HEK293 (cell line): Measurements from ENCODE around the gene DHRS7B.

Experiments used
- CTCF ChIA-PET: fragments of 350-600 bp; formaldehyde crosslinking; extraction: SDS; loops from one replicate; lab custom pipeline; 2021; ENCODE audit warnings: antibody characterized with exemption; lab: Yijun Ruan, JAX
- POLR2A ChIA-PET: fragments of 300-600 bp; formaldehyde crosslinking; extraction: SDS; loops from one replicate; lab custom pipeline; 2020; ENCODE audit warnings: antibody characterized with exemption, inconsistent platforms; lab: Yijun Ruan, JAX
- H3K27ac ChIP-seq: fragments of 200-500 bp; sonication (Bioruptor generic); 2 replicates; pipeline ENCODE4 v1.5.1; 2014; ENCODE audit warnings: low read depth, low read length, control low read depth, inconsistent platforms; ENCODE audit errors: extremely low read depth
- H3K36me3 ChIP-seq, 2 experiments: fragments of 200-500 bp in 1 of 2; sonication (Bioruptor generic) in 1 of 2; 1 replicate in 1 of 2; 2 replicates in 1 of 2; pipeline ENCODE4 v1.5.1; 2014 to 2017; ENCODE audit warnings: inconsistent platforms in 2 of 2, low read length in 2 of 2; ENCODE audit not compliant: control insufficient read depth in 2 of 2, insufficient read depth in 1 of 2
- H3K4me1 ChIP-seq: fragments of 200-500 bp; sonication (Bioruptor generic); 2 replicates; pipeline ENCODE4 v1.5.1; 2014; ENCODE audit warnings: mild to moderate bottlenecking, low read length, inconsistent platforms; ENCODE audit not compliant: control insufficient read depth, insufficient read depth
- H3K4me3 ChIP-seq: 2 replicates; pipeline ENCODE4 v1.5.1; 2011; ENCODE audit warnings: low read depth, mild to moderate bottlenecking, control low read depth, low read length, moderate library complexity
- H3K9me3 ChIP-seq: fragments of 200-500 bp; sonication (Bioruptor generic); 2 replicates; pipeline ENCODE4 v1.5.1; 2014; ENCODE audit warnings: low read depth, low read length, inconsistent platforms; ENCODE audit not compliant: control insufficient read depth, insufficient read depth
- BCL11A ChIP-seq: fragments of 450-650 bp; formaldehyde crosslinking; IDR thresholded peaks from 2 replicates; pipeline ENCODE4 v1.5.1; 2016; ENCODE audit warnings: low read depth, missing biosample characterization, missing genetic modification characterization
- KLF8 ChIP-seq: fragments of 450-650 bp; formaldehyde crosslinking; IDR thresholded peaks from 2 replicates; pipeline ENCODE4 v1.5.1; 2016; ENCODE audit warnings: missing biosample characterization, missing genetic modification characterization
- KLF9 ChIP-seq: fragments of 450-650 bp; formaldehyde crosslinking; IDR thresholded peaks from 2 replicates; pipeline ENCODE4 v1.5.1; 2016; ENCODE audit warnings: missing biosample characterization, missing genetic modification characterization, low read depth
- MYNN ChIP-seq: fragments of 450-650 bp; formaldehyde crosslinking; IDR thresholded peaks from 2 replicates; pipeline ENCODE4 v1.5.1; 2016; ENCODE audit warnings: missing biosample characterization, missing genetic modification characterization, borderline replicate concordance
- OVOL3 ChIP-seq: fragments of 450-650 bp; formaldehyde crosslinking; IDR thresholded peaks from 2 replicates; pipeline ENCODE4 v1.5.1; 2016; ENCODE audit warnings: missing biosample characterization, missing genetic modification characterization
- PRDM4 ChIP-seq: fragments of 450-650 bp; formaldehyde crosslinking; IDR thresholded peaks from 2 replicates; pipeline ENCODE4 v1.5.1; 2017; ENCODE audit warnings: missing biosample characterization, missing genetic modification characterization
- RBAK ChIP-seq: fragments of 450-650 bp; formaldehyde crosslinking; IDR thresholded peaks from 2 replicates; pipeline ENCODE4 v1.5.1; 2016; ENCODE audit warnings: missing biosample characterization, missing genetic modification characterization
- SP3 ChIP-seq: fragments of 450-650 bp; formaldehyde crosslinking; IDR thresholded peaks from 2 replicates; pipeline ENCODE4 v1.5.1; 2016; ENCODE audit warnings: missing biosample characterization, missing genetic modification characterization
- ZBTB10 ChIP-seq: fragments of 450-650 bp; formaldehyde crosslinking; IDR thresholded peaks from 2 replicates; pipeline ENCODE4 v1.5.1; 2016; ENCODE audit warnings: missing biosample characterization, missing genetic modification characterization
- ZBTB20 ChIP-seq: fragments of 450-650 bp; formaldehyde crosslinking; IDR thresholded peaks from 2 replicates; pipeline ENCODE4 v1.5.1; 2016; ENCODE audit warnings: missing biosample characterization, missing genetic modification characterization
- ZNF16 ChIP-seq: fragments of 450-650 bp; formaldehyde crosslinking; IDR thresholded peaks from 2 replicates; pipeline ENCODE4 v1.5.1; 2016; ENCODE audit warnings: low read depth, missing biosample characterization, missing genetic modification characterization
- ZNF292 ChIP-seq: fragments of 450-650 bp; formaldehyde crosslinking; IDR thresholded peaks from 2 replicates; pipeline ENCODE4 v1.5.1; 2016; ENCODE audit warnings: low read depth, missing biosample characterization, missing genetic modification characterization, borderline replicate concordance
- ZNF366 ChIP-seq: fragments of 450-650 bp; formaldehyde crosslinking; conservative IDR thresholded peaks from 2 replicates; pipeline ENCODE4 v1.5.1; 2016; ENCODE audit warnings: missing biosample characterization, missing genetic modification characterization
- ZNF394 ChIP-seq: fragments of 450-650 bp; formaldehyde crosslinking; IDR thresholded peaks from 2 replicates; pipeline ENCODE4 v1.5.1; 2016; ENCODE audit warnings: missing biosample characterization, missing genetic modification characterization, mild to moderate bottlenecking, moderate library complexity, borderline replicate concordance
- ZNF473 ChIP-seq: fragments of 450-650 bp; formaldehyde crosslinking; IDR thresholded peaks from 2 replicates; pipeline ENCODE4 v1.5.1; 2017; ENCODE audit warnings: missing biosample characterization, missing genetic modification characterization
- ZNF513 ChIP-seq: fragments of 450-650 bp; IDR thresholded peaks from 2 replicates; pipeline ENCODE4 v1.5.1; 2018; ENCODE audit warnings: missing biosample characterization, missing genetic modification characterization
- ZNF560 ChIP-seq: fragments of 450-650 bp; formaldehyde crosslinking; IDR thresholded peaks from 2 replicates; pipeline ENCODE4 v1.5.1; 2017; ENCODE audit warnings: missing biosample characterization, missing genetic modification characterization, borderline replicate concordance
- ZNF660 ChIP-seq: fragments of 450-650 bp; IDR thresholded peaks from 2 replicates; pipeline ENCODE4 v1.5.1; 2018; ENCODE audit warnings: missing biosample characterization, mild to moderate bottlenecking, missing genetic modification characterization
- ZNF677 ChIP-seq: fragments of 450-650 bp; IDR thresholded peaks from 2 replicates; pipeline ENCODE4 v1.5.0; 2018; ENCODE audit warnings: missing biosample characterization, mild to moderate bottlenecking, missing genetic modification characterization, moderate library complexity
- ZSCAN18 ChIP-seq: fragments of 450-650 bp; formaldehyde crosslinking; IDR thresholded peaks from 2 replicates; pipeline ENCODE4 v1.5.1; 2016; ENCODE audit warnings: missing biosample characterization, missing genetic modification characterization

DHRS7B gene

GRCh38 chr17:21169496-21169895 is 42.7 kb downstream of the DHRS7B start:
- Histone ChIP-seq H3K36me3 (peaks cover 3 to 27% of the 10 kb centered on the region in 2 experiments; a peak in 2 of 3 replicates), H3K4me3 (no peak overlapping the region), H3K27ac (no peak overlapping the region), H3K9me3 (no peaks in the 10 kb centered on the region), H3K4me1 (no peaks in the 10 kb centered on the region)
- CTCF ChIA-PET, result interaction anchor here (1.0 kb wide), 1 partner anchor 50 kb away, joined by 3 read pairs; no protein-coding TSS in a partner anchor
- no peak for TF ChIP-seq BCL11A (tag by site-specific recombination)
- no peak for TF ChIP-seq ZNF473
- TF ChIP-seq OVOL3 (tag by site-specific recombination), result no peak
- no peak for TF ChIP-seq KLF9 (tag by site-specific recombination)
- TF ChIP-seq ZNF366 (tag by site-specific recombination), result no peak
- no peak for TF ChIP-seq ZNF513 (tag by site-specific recombination)
- TF ChIP-seq ZNF394 (tag by site-specific recombination), result no peak
- TF ChIP-seq ZNF16, result no peak
- no peak for TF ChIP-seq ZBTB20
- TF ChIP-seq ZNF560 (tag by site-specific recombination), result no peak
- TF ChIP-seq ZBTB10 (tag by site-specific recombination), result no peak
- no peak for TF ChIP-seq ZNF292 (tag by site-specific recombination)
- no peak for TF ChIP-seq ZSCAN18 (tag by site-specific recombination)
- no peak for TF ChIP-seq RBAK
- TF ChIP-seq KLF8 (tag by site-specific recombination), result no peak
- TF ChIP-seq PRDM4 (tag by site-specific recombination), result no peak
- TF ChIP-seq ZNF677, result no peak
- no peak for TF ChIP-seq MYNN (tag by site-specific recombination)
- TF ChIP-seq SP3 (tag by site-specific recombination), result no peak
- TF ChIP-seq ZNF660, result no peak
- POLR2A ChIA-PET, result interaction anchor here (1.2 kb wide), 1 partner anchor 9 kb away, joined by 3 read pairs; no protein-coding TSS in a partner anchor
